ENCODE results near the gene MORF4L1. TPM values are rescaled to one million over a fixed set of nuclear protein-coding genes. Genes with fewer than 3 reads are reported as not detected.

MORF4L1 gene
- polyA plus RNA-seq, 1 donor from 2014 or later, result 1,505 TPM

- Histone ChIP-seq H3K27ac (ENCODE audit: low read length) (no peak overlapping the region), H3K9me3 (ENCODE audit: low read length) (no peaks in the 10 kb centered on the region), H3K4me3 (ENCODE audit: low read length) (no peak overlapping the region), H3K27me3 (ENCODE audit: insufficient read depth, low read depth, low read length) (no peaks in the 10 kb centered on the region), H4K20me1 (ENCODE audit: insufficient read depth) (no peaks in the 10 kb centered on the region), H3F3A (ENCODE audit: insufficient read depth, low read length, poor library complexity, severe bottlenecking) (no peaks in the 10 kb centered on the region), H3K4me2 (ENCODE audit: low read length) (no peak overlapping the region), H3K9me2 (ENCODE audit: insufficient read depth, low read length) (no peaks in the 10 kb centered on the region), H2AFZ (ENCODE audit: low read depth, low read length) (no peak overlapping the region), H3K9ac (ENCODE audit: low read length) (no peak overlapping the region), H3K79me2 (replicated peaks; ENCODE audit: insufficient read depth, low read length) (no peaks in the 10 kb centered on the region), H3K36me3 (ENCODE audit: insufficient read depth, low read length) (no peaks in the 10 kb centered on the region)
- TF ChIP-seq REST (IDR thresholded peaks at IDR 0.05; ENCODE audit: borderline replicate concordance) (no peak), RAD21 (conservative IDR thresholded peaks at IDR 0.05) (no peak), SMC3 (conservative IDR thresholded peaks at IDR 0.05; ENCODE audit: poor library complexity) (no peak), EP300 (conservative IDR thresholded peaks at IDR 0.05; ENCODE audit: poor library complexity, severe bottlenecking) (no peak), CTCF (IDR thresholded peaks at IDR 0.05; ENCODE audit: poor library complexity, severe bottlenecking) (no peak), TAF1 (IDR thresholded peaks at IDR 0.05; ENCODE audit: low read depth) (no peak), POLR2AphosphoS5 (IDR thresholded peaks at IDR 0.05) (no peak), EZH2 (IDR thresholded peaks at IDR 0.05; ENCODE audit: borderline replicate concordance, insufficient read depth, low read length, poor library complexity, severe bottlenecking) (no peak)
Observed at GRCh38 chr15:78934655-78935023, 61.9 kb downstream of the MORF4L1 start.

- H3K79me2 ChIP-seq (replicated peaks; ENCODE audit: insufficient read depth, low read length), result no peaks in the 10 kb centered on the region
- no peaks in the 10 kb centered on the region for H3K36me3 ChIP-seq (ENCODE audit: insufficient read depth, low read length)
- no peak overlapping the region for H3K4me2 ChIP-seq (ENCODE audit: low read length)
- H2AFZ ChIP-seq (ENCODE audit: low read depth, low read length), result no peak overlapping the region
- no peaks in the 10 kb centered on the region for H3F3A ChIP-seq (ENCODE audit: insufficient read depth, low read length, poor library complexity, severe bottlenecking)
- no peak overlapping the region for H3K27ac ChIP-seq (ENCODE audit: low read length)
- no peaks in the 10 kb centered on the region for H3K9me2 ChIP-seq (ENCODE audit: insufficient read depth, low read length)
- H3K9me3 ChIP-seq (ENCODE audit: low read length), result no peaks in the 10 kb centered on the region
- H3K27me3 ChIP-seq (ENCODE audit: insufficient read depth, low read depth, low read length), result no peaks in the 10 kb centered on the region
- no peak overlapping the region for H3K9ac ChIP-seq (ENCODE audit: low read length)
- H4K20me1 ChIP-seq (ENCODE audit: insufficient read depth), result no peaks in the 10 kb centered on the region
- TF ChIP-seq MXI1 (conservative IDR thresholded peaks at IDR 0.05; ENCODE audit: poor library complexity, severe bottlenecking) (no peak), SMC3 (conservative IDR thresholded peaks at IDR 0.05; ENCODE audit: poor library complexity) (no peak)
- H3K4me3 ChIP-seq (ENCODE audit: low read length), result no peak overlapping the region
Observed at GRCh38 chr15:78937132-78937739, 64.5 kb downstream of the MORF4L1 start.
